ENCODE results near the gene DUSP6. TPM values are rescaled to one million over a fixed set of nuclear protein-coding genes. Genes with fewer than 3 reads are reported as not detected.

Gene DUSP6
- total and polyA plus RNA-seq, 2 of the 8 experiments (the other 6 are each of a cell fraction or from before 2014, with no cell fraction given): 99.3 to 179 TPM

- TF ChIP-seq, protein P1, sequence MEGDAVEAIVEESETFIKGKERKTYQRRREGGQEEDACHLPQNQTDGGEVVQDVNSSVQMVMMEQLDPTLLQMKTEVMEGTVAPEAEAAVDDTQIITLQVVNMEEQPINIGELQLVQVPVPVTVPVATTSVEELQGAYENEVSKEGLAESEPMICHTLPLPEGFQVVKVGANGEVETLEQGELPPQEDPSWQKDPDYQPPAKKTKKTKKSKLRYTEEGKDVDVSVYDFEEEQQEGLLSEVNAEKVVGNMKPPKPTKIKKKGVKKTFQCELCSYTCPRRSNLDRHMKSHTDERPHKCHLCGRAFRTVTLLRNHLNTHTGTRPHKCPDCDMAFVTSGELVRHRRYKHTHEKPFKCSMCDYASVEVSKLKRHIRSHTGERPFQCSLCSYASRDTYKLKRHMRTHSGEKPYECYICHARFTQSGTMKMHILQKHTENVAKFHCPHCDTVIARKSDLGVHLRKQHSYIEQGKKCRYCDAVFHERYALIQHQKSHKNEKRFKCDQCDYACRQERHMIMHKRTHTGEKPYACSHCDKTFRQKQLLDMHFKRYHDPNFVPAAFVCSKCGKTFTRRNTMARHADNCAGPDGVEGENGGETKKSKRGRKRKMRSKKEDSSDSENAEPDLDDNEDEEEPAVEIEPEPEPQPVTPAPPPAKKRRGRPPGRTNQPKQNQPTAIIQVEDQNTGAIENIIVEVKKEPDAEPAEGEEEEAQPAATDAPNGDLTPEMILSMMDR (IDR thresholded peaks at IDR 0.05; ENCODE audit: control extremely low read depth in 1 of 3, insufficient read depth in 1 of 3, low read depth in 1 of 3, low read length in 3 of 3): no peak
- TF ChIP-seq TAF1 (IDR thresholded peaks at IDR 0.05; ENCODE audit: low read depth, low read length): no peak
- TF ChIP-seq SP1 (IDR thresholded peaks at IDR 0.05; ENCODE audit: low read depth, low read length): no peak
- no peak for TF ChIP-seq TCF12 (IDR thresholded peaks at IDR 0.05; ENCODE audit: low read depth, low read length)
- TF ChIP-seq KDM5A (IDR thresholded peaks at IDR 0.05; ENCODE audit: low read length): no peak
- no peak for TF ChIP-seq FOSL1 (IDR thresholded peaks at IDR 0.05; ENCODE audit: insufficient read depth, low read depth, low read length)
- no peak for TF ChIP-seq BRCA1 (IDR thresholded peaks at IDR 0.05; ENCODE audit: low read depth, low read length)
- no peak for TF ChIP-seq MAFK (IDR thresholded peaks at IDR 0.05; ENCODE audit: low read depth, low read length)
- no peak for TF ChIP-seq BACH1 (IDR thresholded peaks at IDR 0.05; ENCODE audit: low read length)
- no peak for TF ChIP-seq EP300 (IDR thresholded peaks at IDR 0.05; ENCODE audit: borderline replicate concordance in 1 of 2, low read depth in 2 of 2, low read length in 2 of 2)
- no peak for TF ChIP-seq POLR2AphosphoS5 (IDR thresholded peaks at IDR 0.05; ENCODE audit: low read depth, low read length)
- no peak for TF ChIP-seq TBP (IDR thresholded peaks at IDR 0.05; ENCODE audit: low read depth, low read length)
- no peak for TF ChIP-seq ASH2L (IDR thresholded peaks at IDR 0.05; ENCODE audit: low read length)
- CTCF ChIA-PET (ENCODE audit: partially characterized antibody): interaction anchor here (0.9 to 2.9 kb wide), 7 partner anchors 9 to 161 kb away, joined by 3 to 8 read pairs (median 3); partner anchors contain the start of genes DUSP6 and GALNT4
- Histone ChIP-seq H4K8ac (ENCODE audit: extremely low read depth, insufficient read depth, low read length) (no peak overlapping the region), H3K23ac (ENCODE audit: insufficient read length) (no peak overlapping the region), H4K91ac (replicated peaks; ENCODE audit: insufficient read length, low read length) (no peak overlapping the region), H2BK15ac (ENCODE audit: low read length) (no peak overlapping the region), H3K4me3 (ENCODE audit: extremely low read depth in 1 of 4, insufficient read depth in 2 of 4, low read depth in 3 of 4, low read length in 4 of 4) (no peak overlapping the region), H3K36me3 (ENCODE audit: control insufficient read depth in 2 of 4, insufficient read depth in 4 of 4, low read length in 3 of 4) (no peaks in the 10 kb centered on the region), H3K23me2 (ENCODE audit: low read depth, low read length) (no peaks in the 10 kb centered on the region), H3K4me1 (replicated peaks in 1 of 4; ENCODE audit: control insufficient read depth in 3 of 4, insufficient read depth in 4 of 4, low read length in 3 of 4) (peaks cover 0 to 3% (median 2%) of the 10 kb centered on the region in 4 experiments; a peak in 2 of 7 replicates), H3K14ac (ENCODE audit: insufficient read length) (no peak overlapping the region), H3K27me3 (replicated peaks in 1 of 4; ENCODE audit: control insufficient read depth in 3 of 4, extremely low read depth in 1 of 4, insufficient read depth in 3 of 4, low read length in 3 of 4) (peaks cover 0 to 4% (median under 1%) of the 10 kb centered on the region in 4 experiments; a peak in 2 of 7 replicates), H2AK5ac (ENCODE audit: low read depth, low read length) (no peak overlapping the region), H3K4ac (replicated peaks; ENCODE audit: insufficient read length, low read depth, low read length) (no peak overlapping the region), H2BK20ac (ENCODE audit: low read length) (no peak overlapping the region), H4K20me1 (replicated peaks in 1 of 2; ENCODE audit: control insufficient read depth in 1 of 2, insufficient read depth in 2 of 2, low read length in 2 of 2) (peaks cover 0 to 2% of the 10 kb centered on the region in 2 experiments), H3K79me1 (ENCODE audit: low read depth, low read length) (no peaks in the 10 kb centered on the region), H2BK12ac (ENCODE audit: low read depth, low read length) (no peak overlapping the region), H3K9me3 (ENCODE audit: insufficient read depth in 2 of 2, low read depth in 1 of 2, low read length in 1 of 2) (no peaks in the 10 kb centered on the region), H3K79me2 (ENCODE audit: control insufficient read depth in 1 of 2, insufficient read depth in 2 of 2, low read length in 2 of 2) (no peaks in the 10 kb centered on the region), H2AFZ (ENCODE audit: low read length) (no peak overlapping the region), H3K18ac (ENCODE audit: extremely low read depth, low read length) (no peak overlapping the region), H3K27ac (ENCODE audit: low read depth, low read length) (no peak overlapping the region), H3K4me2 (ENCODE audit: insufficient read depth in 1 of 2, low read depth in 2 of 2, low read length in 2 of 2) (no peak overlapping the region), H2BK120ac (replicated peaks; ENCODE audit: low read depth, low read length) (no peak overlapping the region), H3K56ac (replicated peaks; ENCODE audit: insufficient read length, low read depth, low read length) (no peak overlapping the region), H3K9ac (replicated peaks in 1 of 4; ENCODE audit: extremely low read depth in 1 of 4, low read depth in 3 of 4, low read length in 3 of 4) (no peak overlapping the region), H4K5ac (ENCODE audit: insufficient read length, low read depth, low read length) (no peak overlapping the region), H2BK5ac (ENCODE audit: low read depth, low read length) (no peak overlapping the region)
- no peak for DNase-seq (ENCODE audit: low read depth in 1 of 2, low spot score in 2 of 2)
- POLR2A ChIA-PET (ENCODE audit: partially characterized antibody): interaction anchor here (0.9 to 1.0 kb wide), 2 partner anchors 9 to 10 kb away, joined by 3 read pairs; partner anchors contain the start of gene DUSP6
- FAIRE-seq: no peak
- 96% methylated on average over 4 of the region's 4 CpGs; no CpG with 5 or more reads in 1 of the 2 experiments for WGBS, 2 experiments (ENCODE audit: extremely low coverage in 1 of 2, insufficient coverage in 1 of 2, insufficient read length in 1 of 2, insufficient replicate concordance in 2 of 2, low coverage in 1 of 2, low lambda C conversion rate in 2 of 2, missing lambda C conversion rate in 1 of 2)
Observed at GRCh38 chr12:89363084-89363483, 10.8 kb upstream of the DUSP6 start.
